ENCODE results near the gene NDUFS3.
"Not testable (repeated sequence)": the region's sequence is repeated elsewhere in the genome, so short reads cannot be mapped to it uniquely, and the experiment has no call there.

Gene NDUFS3

DNA sequence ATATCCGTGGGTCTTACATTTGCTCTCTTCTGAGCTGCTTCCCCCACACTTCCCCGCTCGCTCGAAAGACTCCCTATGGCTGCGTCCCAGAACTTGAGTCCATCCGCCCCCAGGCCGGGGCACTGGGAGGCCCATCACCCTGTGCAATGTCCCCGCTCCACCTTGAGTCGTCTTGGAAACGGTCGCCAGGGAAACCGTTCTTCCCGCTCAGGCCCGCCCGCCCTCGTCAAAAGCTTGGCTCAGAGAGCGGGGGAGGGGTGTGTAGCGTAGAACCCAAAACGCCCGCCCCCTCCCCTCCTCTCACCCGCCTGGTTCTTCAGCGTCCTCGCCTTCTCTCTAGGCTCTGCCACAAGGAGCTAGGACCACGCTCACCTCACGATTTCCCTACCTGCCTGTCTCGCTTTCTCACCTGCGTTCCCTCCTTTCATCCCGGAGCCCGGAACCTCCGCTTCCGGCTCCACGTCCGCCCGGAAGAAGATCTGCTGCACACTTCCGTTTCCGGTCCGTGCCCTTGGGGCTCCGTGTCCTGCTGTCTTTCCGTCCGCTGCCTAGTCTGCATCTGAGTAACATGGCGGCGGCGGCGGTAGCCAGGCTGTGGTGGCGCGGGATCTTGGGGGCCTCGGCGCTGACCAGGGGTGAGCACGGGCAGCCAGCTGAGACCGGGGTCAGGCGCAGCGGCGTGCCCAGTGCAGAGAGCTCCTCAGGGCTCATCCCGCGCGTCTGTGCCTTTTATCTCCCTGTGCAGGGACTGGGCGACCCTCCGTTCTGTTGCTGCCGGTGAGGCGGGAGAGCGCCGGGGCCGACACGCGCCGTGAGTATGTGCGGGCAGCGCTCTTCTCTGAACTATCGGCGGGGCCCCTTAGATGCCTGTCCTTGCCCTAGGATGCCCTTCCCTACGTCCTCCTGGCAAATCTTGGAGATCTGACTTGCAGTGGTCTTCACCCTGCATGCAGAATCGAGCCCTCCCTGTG, at the start of gene NDUFS3, which contains the start of gene KBTBD4:
TSS of gene NDUFS3 (plus strand) at position 551 of the 971 bp plus-strand sequence. CDS start at position 569, 18 bp downstream.
TSS of gene KBTBD4 (minus strand) at position 447 of the 971 bp plus-strand sequence. CDS start at position 428, 19 bp downstream.
- peak; percentile 86 for DNase-seq

DNA sequence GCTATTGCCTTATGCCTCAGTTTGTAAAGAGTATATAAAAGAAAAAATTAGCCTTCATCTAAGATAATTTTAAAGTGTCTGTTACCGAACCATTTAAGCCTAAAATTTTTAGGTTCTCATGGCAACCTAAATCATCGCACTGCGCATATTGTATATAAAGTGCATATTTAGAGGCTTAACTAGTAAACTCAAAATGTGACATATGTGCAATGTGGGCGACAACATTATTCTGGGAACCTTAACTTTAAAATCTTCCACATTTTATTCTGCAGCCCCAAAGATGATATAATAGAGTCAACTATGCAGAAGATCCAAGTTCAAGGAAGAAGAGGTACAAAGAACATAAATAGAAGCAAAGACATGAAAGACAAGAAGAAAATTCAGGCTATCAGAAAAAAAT, 48.9 kb upstream of the NDUFS3 start:
- DNase-seq: no peak

DNA sequence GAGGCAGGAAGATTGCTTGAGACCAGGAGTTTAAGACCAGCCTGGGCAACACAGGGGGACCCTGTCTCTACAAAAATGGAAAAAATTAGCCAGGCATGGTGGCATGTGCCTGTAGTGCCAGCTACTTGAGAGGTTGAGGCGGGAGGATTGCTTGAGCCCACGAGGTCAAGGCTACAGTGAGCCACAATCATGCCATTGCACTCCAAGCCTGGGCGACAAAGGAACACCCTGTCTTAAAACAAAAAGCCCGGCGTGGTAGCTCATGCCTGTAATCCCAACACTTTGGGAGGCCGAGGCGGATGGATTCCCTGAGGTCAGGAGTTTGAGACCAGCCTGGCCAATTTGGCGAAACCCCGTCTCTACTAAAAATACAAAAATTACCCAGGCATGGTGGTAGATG, 48.2 kb upstream of the NDUFS3 start:
- not testable (repeated sequence) for DNase-seq

DNA sequence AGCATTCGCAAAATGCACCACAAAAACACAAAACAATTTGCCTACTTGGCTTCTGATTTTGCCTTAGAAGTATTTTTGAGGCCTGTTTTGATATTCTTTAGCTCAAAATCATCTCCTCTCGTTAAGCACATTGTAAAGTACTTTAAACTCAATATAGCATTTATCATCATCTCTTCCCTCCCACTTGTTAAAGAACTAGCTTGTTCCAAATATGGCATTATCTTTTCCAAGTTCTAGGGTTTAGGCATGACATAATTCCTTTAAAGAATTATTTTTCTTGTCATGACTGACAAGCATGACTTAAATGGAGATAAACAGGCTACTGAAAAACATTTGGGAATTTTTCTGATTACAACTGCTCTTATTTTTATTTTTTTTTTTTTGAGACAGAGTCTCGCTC, 47.2 kb upstream of the NDUFS3 start:
- DNase-seq: no peak

DNA sequence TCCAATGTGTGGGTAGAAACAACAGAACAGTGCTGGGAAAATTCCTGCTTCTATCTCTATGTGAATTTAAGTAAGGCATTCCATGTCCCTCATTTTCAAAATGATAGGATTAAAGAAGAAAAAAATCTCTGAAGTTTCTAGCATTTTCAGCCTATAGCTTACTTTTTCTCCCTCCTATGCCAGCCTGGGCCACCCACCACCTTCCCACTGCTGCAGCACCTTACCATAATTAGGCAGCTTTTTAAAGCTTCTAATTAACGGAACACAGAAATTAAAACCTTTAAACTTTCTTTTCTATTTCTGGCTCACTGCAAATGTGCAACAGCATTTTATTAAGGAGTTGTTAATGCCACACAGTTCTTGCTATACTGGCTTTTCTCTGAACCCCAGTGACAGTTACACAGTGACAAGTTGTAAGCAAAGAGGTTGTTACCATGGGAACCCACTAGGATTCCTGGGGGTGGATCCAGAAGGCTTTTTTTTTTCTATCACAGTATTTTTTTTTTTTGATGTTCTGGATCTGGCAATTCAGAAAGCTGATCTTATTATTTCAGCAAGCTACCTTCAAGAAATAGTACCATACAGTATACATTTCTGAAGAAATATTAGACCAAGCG, 46.2 kb upstream of the NDUFS3 start:
- DNase-seq: no peak

DNA sequence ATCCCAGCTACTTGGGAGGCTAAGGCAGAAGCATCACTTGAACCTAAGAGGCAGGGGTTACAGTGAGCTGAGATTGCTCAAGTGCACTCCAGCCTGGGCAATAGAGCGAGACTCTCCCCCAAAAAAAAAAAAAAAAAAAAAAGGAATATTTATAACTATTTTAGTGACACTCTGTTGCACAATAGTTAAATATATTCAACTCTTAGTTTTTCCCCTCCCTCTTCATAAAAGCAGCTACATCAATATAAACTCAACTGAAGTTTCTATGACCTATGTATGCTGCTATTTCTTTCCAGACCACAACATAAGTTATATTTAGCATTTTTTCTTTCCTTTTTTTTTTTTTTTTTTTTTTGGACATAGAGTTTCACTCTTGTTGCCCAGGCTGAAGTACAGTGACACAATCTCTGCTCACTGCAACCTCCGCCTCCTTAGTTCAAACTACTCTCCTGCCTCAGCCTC, 45.2 kb upstream of the NDUFS3 start:
- no peak for DNase-seq

DNA sequence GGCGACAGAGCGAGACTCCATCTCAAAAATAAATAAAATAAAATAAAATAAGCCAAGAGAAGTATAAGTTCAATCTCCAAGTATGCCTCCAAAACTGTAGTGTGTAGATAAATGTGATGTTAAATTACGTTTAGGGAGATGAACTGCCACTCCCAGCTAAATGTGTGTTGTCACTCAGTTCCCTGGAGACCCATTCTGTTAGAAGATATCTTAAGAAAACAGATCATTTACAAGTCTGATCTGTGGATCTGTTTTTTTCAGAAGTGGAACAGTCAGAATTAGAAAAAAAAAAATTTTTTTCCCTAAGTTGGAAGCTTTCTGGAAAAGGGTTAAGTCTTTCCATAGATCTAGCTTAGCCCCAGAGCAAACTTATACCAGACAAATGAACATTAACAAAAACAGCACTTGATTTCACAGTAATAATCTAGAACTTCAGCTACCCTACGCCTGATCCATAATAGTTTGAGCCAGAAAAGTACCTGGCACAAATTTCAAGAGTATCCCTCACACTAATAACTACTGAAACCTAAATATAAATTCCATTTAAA, 44.1 kb upstream of the NDUFS3 start:
- DNase-seq: no peak

DNA sequence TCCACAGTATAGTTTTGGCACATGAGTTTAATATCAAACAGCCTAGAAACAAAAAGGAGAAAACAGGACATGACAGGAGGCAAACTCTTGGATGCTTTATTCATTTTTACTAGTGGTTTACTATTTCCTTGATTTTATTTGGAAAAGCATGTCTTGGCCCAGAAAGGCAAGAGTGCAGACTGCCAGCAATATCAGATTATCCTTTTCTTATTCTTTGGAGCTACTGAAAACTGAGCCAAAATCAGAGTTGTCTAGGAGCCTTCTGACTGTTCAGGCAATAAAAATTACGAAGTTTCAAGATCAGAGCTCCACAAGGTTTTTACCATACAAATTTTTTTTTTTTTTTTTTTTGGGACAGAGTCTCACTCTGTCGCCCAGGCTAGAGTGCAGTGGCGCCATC, 42.0 kb upstream of the NDUFS3 start:
- no peak for DNase-seq

DNA sequence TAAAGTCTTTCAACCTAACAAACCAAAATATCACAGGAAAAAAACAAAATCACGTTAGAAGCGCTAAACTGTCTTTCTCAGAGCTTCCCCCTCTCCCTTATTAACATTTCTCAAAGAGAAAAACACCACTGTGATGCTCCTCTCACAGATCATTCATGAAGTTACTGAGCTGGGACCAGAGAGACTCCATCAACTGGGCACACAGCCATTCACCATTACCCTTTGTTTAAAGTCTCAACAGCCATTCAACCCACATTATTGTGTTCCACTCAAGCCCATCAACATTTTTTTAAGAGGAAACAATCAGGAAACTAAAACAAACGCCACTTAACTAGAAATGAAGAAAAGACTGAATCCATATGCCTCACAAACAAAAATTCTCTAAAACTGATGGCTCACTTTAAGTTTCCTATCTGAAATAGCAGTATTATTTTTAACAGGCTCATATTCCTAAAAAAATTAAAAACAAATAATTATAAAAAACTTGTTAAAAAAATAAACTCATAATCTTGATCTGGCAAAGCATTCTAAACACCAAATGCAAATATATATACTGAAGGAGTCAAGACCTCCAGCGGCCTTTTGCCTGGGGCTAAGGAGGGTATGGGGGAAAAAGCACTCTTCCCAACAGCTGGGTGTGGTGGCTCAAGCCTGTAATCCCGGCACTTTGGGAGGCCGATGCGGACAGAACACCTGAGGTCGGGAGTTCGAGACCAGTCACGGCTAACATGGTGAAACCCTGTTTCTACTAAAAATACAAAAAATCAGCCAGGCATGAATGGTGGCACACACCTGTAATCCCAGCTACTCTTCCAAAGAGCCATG, 39.9 kb upstream of the NDUFS3 start:
- DNase-seq: no peak

DNA sequence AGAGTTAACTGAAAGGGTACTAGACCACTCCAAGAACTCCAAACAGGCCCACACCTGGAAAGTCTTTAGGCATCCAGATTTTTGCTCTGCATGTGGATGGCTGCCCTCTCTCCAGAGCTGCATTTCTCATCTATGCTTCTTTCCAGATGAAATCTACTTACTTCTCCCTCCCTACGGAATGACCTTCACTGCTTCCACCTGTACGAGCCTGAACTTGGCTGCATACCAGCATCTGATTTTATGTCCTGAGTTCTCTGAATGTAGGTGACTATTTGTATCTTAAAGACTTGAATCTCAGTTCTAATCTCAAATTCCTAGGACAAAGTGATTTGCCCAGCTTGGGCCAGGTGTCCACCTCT, 39.2 kb upstream of the NDUFS3 start:
- DNase-seq: no peak

DNA sequence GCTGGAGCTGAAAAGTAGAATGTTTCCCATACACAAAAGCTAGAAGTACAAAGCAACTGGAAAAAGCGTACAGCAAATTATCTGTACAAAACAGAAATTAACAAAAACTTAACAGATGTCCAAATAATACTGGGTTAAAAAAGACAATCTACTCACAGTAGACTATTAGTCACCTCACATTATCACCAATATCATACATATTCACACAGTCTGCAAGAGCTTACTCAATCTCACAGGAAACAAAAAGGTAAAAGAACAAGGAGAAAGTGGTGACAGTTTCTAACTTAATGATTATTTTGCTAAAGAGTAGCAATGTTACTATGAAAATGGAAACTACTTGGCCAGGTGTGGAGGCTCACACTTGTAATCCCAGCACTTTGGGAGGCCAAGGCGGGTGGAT, 37.8 kb upstream of the NDUFS3 start:
- DNase-seq: no peak

DNA sequence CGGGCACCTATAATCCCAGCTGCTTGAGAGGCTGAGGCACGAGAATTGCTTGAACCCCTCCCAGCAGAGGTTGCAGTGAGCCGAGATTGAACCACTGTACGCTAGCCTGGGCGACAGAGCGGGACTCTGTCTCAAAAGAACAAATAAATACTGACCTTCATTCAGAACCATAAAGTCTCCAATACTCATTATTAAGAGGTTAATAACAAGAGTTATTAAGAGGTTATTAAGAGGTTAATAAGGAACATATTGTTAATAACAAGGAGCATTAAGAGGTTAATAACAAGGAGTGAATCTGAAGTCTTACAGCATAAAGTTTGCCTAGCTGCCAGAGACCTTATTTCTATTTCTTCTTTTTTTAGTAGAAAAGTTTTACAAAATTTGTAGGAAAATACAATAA, 33.6 kb upstream of the NDUFS3 start:
- DNase-seq: no peak

DNA sequence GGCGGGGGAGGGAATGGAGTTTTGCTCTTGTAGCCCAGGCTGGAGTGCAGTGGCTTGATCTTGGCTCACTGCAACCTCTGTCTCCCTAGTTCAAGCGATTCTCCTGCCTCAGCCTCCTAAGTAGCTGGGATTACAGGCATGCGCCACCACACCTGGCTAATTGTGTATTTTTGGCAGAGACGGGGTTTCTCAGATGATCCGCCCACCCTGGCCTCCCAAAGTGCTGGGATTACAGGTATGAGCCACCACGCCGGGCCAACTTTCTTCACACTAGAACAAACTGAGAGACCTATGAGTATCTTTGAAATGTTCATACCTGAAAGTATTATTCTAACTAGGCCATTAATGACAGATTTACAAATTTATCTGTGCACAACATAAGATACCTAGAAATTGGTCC, 32.6 kb upstream of the NDUFS3 start:
- DNase-seq: not testable (repeated sequence)

DNA sequence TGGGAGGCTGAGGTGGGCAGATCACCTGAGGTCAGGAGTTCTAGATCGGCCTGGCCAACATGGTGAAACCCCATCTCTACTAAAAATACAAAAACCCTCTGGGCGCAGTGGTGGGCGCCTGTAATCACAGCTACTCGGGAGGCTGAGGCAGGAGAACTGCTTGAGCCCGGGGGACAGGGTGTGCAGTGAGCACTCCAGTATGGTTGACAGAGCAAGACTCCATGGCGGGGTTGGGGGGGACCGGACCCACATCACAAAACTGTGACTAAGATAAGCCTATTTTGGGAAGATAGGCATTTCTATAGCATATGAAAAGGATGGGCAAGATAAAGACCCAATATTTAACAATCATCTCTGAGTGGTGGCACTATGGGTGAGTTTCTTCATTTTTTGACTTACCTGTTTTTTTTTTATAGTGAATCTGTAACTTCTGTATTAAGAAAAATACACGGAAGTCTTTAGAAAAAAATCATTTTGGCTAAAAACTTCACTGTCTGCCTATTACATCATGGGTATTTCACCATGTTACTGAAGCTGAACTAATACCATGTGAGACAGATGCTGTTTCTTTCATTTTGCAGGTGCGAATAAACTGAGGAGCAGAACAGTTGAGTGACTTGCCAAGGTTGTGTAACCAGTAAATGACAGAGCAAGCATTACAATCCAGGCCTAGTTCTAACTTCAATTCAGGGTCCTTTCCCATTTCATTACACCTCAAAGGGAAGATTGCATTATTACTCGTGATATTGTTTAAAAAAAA, 28.4 kb upstream of the NDUFS3 start:
- DNase-seq: no peak

DNA sequence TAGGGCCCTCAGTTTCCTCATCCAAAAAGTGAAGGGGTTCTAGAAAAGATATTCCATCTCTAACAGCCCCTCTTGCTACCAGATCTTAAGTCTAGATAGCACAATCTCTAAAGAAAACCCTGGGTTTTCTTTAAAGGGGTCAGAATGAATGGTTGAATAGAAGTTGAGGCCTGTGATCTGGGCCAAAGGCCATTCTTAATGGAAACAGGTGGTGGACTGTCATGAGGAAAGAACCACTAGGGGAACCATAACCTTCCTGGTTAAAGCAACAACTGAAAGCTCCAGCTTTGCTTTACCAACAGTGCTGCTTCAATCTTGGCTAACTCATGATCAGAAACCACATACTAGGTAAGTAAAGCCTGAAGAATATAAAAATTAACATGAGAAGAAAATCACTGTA, 27.8 kb upstream of the NDUFS3 start:
- no peak for DNase-seq

DNA sequence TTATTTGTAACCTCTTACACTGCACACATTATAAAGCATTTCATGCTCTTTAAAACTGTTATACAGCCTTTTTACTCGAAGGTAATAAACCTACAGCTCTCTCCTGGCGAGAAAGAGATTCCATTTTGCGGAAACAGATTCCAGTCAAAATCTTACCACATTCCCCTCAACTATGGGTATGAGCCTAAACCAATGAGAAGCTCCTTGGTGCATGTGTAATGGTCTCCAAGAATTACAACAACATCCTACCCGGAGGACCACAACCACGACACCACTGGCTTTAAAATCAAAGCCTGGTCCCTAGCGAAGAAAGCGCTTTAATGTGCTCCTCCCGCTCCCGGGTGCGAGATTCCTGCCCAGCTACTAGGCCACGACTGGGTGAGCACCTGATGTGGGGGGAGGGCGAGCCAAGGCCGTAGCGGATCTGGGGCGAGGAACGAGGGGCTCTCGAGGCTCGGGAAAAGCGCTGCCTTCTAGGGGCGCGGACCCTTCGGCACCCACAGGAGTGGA, 26.8 kb upstream of the NDUFS3 start:
- DNase-seq: no peak

DNA sequence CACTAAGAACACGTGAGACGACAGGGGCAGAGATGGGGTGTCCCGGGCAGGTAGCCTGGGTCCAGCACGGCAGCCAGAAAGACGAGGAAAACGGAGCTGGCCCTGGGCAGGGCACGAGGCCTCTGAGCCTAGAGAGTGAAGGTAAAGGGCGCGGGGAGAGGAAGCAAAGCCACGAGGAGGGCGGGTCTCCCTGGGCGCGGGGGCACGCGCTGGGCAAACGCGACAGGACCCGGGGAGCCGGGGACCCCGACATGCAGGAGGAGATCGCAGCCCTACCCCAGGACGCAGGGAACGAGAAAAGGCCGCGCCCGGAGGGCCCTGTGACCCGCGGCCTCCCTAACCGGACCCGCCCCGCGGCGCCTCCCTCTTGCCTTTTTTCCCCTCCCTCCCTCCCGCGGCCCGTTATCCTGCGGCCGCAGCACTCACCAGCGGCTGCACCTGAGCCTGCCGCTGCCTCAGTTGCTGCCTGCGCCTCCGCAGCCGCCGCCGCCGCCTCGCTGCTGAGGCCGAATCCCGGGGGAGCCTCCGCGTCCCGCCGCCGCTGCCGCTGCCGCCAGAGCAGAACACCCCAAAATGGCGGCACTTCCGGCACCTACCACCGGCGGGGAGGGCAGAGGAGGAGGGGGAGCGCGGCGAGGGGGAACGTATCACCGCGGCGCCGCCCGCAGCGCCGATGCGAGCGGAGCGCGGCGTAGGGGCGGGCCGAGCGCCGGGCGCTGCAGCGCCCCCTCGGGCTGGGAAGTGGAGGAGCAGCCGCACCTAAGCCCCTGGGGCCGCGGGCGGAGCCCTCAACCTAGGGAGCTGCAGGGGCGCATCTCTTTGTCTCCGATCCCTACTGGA, 26.1 kb upstream of the NDUFS3 start, which contains the start of gene CELF1:
TSS of gene CELF1 (minus strand) at position 567 of the 840 bp plus-strand sequence. CDS start 53,609 bp downstream, outside the sequence.
- peak; percentile 92 for DNase-seq

DNA sequence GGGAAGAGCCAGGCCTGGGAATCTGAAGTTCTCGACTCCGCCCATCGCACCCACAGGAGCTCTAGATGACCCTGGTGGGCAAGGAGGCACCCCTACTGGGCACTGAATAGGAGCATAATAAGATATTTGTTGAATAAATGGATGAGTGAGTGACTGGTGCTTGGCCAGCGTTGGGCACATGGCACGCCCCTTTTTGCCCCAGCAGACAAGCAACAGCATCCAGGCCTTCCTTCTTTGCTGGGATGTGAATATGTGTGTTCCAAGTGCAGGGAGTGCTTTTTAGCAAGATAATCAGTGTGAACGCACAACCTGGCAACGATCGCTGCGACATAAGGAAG, 25.5 kb upstream of the NDUFS3 start:
- DNase-seq: no peak

DNA sequence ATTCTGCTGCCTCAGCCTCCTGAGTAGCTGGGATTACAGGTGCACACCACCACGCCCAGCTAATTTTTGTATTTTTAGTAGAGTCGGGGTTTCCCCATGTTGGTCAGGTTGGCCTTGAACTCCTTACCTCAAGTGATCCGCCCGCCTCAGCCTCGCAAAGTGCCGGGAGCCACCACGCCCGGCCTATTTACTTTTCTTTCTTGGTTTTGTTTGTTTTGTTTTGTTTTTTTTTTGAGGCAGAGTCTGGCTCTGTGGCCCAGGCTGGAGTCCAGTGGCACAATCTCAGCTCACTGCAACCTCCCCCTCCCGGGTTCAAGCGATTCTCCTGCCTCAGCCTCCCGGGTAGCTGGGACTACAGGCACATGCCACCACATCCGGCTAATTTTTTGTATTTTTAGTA, 21.9 kb upstream of the NDUFS3 start:
- not testable (repeated sequence) for DNase-seq

DNA sequence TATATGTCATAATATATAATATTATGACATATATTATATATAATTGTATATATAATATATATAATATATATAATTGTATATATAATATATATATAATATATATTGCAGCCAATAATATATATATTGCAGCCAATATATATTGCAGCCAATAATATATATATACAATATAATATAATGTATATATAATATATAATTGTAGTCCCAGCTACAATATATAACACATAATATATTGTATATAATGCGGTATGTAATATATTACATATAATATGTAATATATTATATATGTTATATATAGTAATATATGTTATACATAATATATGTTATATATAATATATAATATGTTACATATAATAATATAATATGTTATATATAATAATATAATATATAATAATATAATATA, 20.2 kb upstream of the NDUFS3 start:
- DNase-seq: no peak

DNA sequence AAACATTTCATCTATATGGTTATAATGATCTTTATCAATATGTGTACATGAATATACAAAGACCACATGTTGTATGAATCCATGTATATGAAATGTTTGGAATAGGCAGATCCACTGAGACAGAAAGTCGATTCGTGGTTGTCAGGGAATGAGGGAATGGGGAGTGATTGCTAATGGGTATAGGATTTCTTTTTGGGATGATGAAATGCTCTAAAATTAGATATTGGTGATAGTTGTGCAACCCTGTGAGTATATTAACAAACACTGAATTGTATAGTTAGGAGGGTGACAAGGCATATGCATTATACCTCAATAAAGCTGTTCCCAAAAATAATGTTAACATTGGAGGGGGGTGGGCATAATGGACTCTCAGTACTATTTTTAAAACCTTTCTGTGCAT, 18.4 kb upstream of the NDUFS3 start:
- no peak for DNase-seq

Data from activated gamma-delta T cell treated with Interleukin-2 at 50 U/mL for 16 hours (primary cell).